H1 (cell line): Measurements from ENCODE around the gene IKZF3. TPM values are rescaled to one million over a fixed set of nuclear protein-coding genes. Genes with fewer than 3 reads are reported as not detected.

ENCODE experiments used
- EGR1 ChIP-seq: IDR thresholded peaks from 2 replicates; pipeline ENCODE4 v1.6.1; 2011; ENCODE audit warnings: low read depth, low read length, borderline replicate concordance
- GABPA ChIP-seq: IDR thresholded peaks from 2 replicates; pipeline ENCODE4 v1.6.1; 2011; ENCODE audit warnings: mild to moderate bottlenecking, low read length, moderate library complexity, borderline replicate concordance; ENCODE audit not compliant: insufficient read depth
- HDAC6 ChIP-seq: IDR thresholded peaks from one replicate; pipeline ENCODE4 v1.7.1; 2012; ENCODE audit warnings: low read depth, mild to moderate bottlenecking, inconsistent platforms, low read length, moderate library complexity
- MAX ChIP-seq: IDR thresholded peaks from 2 replicates; pipeline ENCODE4 v1.6.1; 2012; ENCODE audit warnings: inconsistent platforms
- SIRT6 ChIP-seq: IDR thresholded peaks from one replicate; pipeline ENCODE4 v1.7.1; 2012; ENCODE audit warnings: low read length, inconsistent platforms
- SUZ12 ChIP-seq: fragments of 200-600 bp; sonication (generic); IDR thresholded peaks from 2 replicates; pipeline ENCODE4 v1.6.1; 2012; ENCODE audit warnings: mild to moderate bottlenecking, inconsistent platforms, low read length, moderate library complexity, mixed read lengths
- polyA plus RNA-seq, 7 experiments: library from polyadenylated mRNA; depleted of rRNA in 3 of 7; stranded (reverse) in 5 of 7; unstranded in 2 of 7; fragments of >200 nt in 5 of 7; fragments of 200-250 nt in 2 of 7; gene quantifications; 1 replicate in 5 of 7; 2 replicates in 1 of 7; 4 replicates in 1 of 7; pipeline versions ENCODE4 v1.2.1 to v1.2.3, GENCODE V29; 2011 to 2013; ENCODE audit warnings: missing spikeins in 2 of 7, mixed read lengths in 2 of 7
- total RNA-seq: library from RNA; stranded (reverse); fragmentation: NEBNext Ultra II Directional; extraction: Animal tissue kit (Norgen Biotek cat#: 25700); gene quantifications from 2 replicates; pipeline ENCODE4 v1.2.1, GENCODE V29; 2021

IKZF3 gene
- total and polyA plus RNA-seq, 2 of the 8 experiments (the other 6 are each of a cell fraction or from before 2014, with no cell fraction given): 0.23 to 0.56 TPM

DNA sequence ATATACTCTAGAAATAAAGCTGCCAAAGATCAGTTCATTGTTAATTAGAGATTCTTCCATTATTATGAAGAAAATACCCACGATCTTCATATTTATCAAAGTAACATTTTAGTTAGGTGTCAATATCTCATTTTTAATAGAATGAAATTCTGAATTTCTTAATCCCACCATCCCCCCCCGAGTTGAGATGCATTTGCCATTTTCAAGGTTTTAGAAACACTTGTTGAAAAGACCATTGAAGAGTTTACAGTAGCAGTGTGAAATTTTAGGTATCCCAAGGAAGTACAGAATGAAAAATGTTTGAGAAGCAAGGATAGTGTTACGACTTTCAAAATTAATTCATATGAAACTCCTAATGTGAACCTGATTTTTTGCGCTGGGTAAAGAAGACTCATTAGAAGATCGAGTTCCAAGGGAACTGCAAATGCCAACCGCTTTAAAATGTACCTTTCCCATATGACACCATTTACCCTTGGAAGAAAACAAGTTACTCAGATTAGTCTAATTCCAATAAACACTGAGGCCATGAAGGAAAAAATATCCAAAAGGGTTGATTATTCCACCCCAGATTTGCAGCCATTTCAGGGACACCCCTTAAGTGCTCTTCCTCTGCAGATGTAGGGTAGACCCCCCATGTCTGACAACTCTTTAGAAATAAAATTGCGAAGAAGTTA is 731 bp downstream of the IKZF3 start (continued):
- no peak for TF ChIP-seq HDAC6
- TF ChIP-seq SIRT6: no peak
- TF ChIP-seq GABPA: no peak
- no peak for TF ChIP-seq SUZ12
- no peak for TF ChIP-seq EGR1
- TF ChIP-seq MAX: no peak
- TF ChIP-seq, all 59 proteins: peak for 0
